Fibroblast of the aortic adventitia (primary cell): ENCODE data around the gene STRA6. TPM values are rescaled to one million over a fixed set of nuclear protein-coding genes. Genes with fewer than 3 reads are reported as not detected.

Experiments used
- DNase-seq: peaks from one replicate; pipeline ENCODE4 v3.0.0-alpha.2; 2010; ENCODE audit warnings: low read depth
- H3K4me3 ChIP-seq: 2 replicates; pipeline ENCODE4 v1.5.1; 2011; ENCODE audit warnings: low read depth, mild to moderate bottlenecking, control low read depth, low read length, moderate library complexity
- small RNA-seq: library from RNA; depleted of rRNA; stranded (forward); fragments of <200 nt; gene quantifications from one replicate; pipeline ENCODE3, GENCODE V24; 2012
- total RNA-seq: library from RNA; depleted of rRNA; stranded (reverse); fragments of >200 nt; gene quantifications from 2 replicates; pipeline ENCODE4 v1.2.3, GENCODE V29; 2012; ENCODE audit warnings: low replicate concordance
- TF ChIP-seq, protein P1 (sequence below): IDR thresholded peaks from 2 replicates; pipeline ENCODE4 v1.5.1; 2011; ENCODE audit warnings: mild to moderate bottlenecking, low read length, control low read depth, inconsistent platforms; ENCODE audit not compliant: insufficient read depth

STRA6 gene
- total RNA-seq, 1 donor, result 0.18 TPM

DNA sequence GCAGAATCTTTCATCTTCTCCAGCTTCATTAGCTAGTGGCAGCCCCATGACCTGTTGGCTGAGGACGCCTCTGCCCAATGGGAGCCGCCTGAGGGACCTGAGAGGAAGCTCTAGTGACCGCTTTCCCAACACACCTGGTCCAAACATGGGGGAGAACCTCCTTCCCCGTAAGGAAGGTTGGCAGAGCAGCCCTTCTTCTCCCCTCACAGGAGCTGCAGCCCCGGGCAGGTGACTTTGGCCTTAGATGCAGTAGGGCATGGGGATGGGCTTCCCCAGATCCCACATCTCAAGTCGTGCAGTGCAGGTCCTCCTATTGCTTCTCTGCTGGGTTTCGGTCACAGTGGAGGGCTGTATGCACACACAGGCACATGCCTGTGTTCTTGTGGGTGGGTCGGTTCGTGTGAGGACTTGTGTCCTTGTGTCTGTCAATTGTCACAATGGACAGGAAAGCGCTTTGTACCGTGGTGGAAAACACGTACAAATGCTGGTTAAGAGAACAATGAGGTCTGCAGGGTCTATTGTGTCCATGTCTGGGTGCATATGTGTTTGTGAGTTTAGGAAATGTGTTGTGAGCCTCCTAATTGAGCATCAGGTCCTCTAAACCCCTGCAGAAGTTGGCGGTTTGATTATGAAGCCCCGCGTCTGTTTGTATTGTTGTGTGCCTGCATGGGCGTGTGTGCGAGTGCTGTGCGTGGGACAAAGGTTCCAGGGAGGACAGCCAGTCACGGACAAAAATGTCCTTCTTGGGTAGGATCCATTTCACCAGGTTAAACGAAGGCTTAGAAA, 70.8 kb downstream of the STRA6 start:
- TF ChIP-seq, protein P1, sequence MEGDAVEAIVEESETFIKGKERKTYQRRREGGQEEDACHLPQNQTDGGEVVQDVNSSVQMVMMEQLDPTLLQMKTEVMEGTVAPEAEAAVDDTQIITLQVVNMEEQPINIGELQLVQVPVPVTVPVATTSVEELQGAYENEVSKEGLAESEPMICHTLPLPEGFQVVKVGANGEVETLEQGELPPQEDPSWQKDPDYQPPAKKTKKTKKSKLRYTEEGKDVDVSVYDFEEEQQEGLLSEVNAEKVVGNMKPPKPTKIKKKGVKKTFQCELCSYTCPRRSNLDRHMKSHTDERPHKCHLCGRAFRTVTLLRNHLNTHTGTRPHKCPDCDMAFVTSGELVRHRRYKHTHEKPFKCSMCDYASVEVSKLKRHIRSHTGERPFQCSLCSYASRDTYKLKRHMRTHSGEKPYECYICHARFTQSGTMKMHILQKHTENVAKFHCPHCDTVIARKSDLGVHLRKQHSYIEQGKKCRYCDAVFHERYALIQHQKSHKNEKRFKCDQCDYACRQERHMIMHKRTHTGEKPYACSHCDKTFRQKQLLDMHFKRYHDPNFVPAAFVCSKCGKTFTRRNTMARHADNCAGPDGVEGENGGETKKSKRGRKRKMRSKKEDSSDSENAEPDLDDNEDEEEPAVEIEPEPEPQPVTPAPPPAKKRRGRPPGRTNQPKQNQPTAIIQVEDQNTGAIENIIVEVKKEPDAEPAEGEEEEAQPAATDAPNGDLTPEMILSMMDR, result no peak
- no peak for DNase-seq
- H3K4me3 ChIP-seq, result no peak overlapping the region

DNA sequence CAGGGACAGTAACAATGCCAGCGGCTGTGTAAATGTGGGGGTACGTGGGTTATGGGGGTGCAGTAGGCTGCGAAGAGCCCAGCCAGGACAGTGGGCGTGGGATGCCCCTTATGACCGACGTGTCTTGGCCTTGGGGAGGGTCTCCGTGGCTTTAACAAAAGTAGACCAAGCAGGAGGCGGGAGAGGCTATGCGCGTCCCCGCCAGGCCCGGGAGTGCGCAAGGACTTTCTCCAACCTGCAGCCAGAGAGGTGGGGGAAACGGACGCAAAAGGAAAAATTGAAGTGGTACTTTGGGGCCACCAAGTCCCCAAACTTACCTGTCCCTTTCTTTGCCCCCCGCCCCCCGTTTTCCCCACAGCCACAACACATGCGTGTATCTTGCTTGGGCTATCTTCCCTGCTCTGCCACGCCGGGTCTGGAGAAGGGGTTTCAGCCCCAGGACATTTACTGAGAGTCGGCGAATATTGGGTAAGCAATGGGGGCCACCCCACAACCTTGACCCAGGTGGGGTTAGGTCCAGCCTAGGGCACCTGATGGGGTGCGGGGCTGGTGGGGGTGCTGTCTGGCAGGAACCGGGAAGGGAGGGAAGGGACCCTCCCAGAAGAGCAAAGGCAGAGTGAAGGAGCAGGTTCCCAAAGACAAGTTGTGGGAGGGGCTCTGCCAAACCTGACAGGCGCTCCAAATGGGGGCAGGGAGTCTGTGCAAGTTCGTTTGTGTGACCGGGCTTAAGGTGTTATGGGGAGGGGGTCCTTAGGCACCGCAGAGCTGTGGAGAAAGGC, 71.5 kb downstream of the STRA6 start:
- DNase-seq, result no peak
- no peak overlapping the region for H3K4me3 ChIP-seq
- TF ChIP-seq, protein P1, result no peak

DNA sequence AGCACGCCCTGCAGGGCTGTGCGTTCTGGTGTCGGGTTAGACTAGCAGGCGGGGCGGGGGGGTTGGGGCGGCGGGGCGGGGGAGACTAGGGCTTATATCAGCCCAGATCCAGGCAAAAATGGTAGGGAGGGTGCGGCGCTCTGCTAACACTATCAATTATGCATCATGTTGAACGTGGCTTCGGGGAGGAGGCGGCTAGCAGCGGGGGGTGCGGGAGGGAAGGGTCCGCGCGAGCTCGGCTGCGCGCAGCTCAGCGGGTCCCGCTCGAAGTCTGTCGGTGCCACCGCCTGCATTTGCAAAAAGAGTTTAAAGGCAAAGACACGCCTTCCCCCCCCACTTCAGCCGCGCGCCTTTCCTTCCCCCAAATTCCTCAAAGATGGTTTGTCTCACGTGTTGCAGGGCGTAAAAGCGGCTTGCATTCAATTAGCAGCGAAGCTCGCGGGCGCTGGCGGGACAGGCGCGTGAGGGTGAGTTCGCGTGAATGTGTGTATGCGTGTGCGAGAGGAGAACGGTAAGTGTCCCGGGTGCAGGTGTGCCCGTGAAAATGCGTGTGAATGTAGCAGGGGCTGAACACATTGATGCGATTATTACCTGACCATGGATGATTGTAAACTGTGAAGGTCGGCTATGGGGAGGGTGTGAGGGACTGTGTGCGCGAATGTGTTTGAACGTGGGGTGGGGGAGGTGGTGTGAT, 72.3 kb downstream of the STRA6 start, which contains the start of gene ISLR2:
ISLR2 (plus strand) TSS at position 432 of the 694 bp plus-strand sequence. CDS start 2,169 bp downstream, outside the sequence.
- TF ChIP-seq, protein P1, result no peak
- H3K4me3 ChIP-seq, result peak within 1 kb of the TSS; percentile 41
- peak; percentile 29 for DNase-seq

DNA sequence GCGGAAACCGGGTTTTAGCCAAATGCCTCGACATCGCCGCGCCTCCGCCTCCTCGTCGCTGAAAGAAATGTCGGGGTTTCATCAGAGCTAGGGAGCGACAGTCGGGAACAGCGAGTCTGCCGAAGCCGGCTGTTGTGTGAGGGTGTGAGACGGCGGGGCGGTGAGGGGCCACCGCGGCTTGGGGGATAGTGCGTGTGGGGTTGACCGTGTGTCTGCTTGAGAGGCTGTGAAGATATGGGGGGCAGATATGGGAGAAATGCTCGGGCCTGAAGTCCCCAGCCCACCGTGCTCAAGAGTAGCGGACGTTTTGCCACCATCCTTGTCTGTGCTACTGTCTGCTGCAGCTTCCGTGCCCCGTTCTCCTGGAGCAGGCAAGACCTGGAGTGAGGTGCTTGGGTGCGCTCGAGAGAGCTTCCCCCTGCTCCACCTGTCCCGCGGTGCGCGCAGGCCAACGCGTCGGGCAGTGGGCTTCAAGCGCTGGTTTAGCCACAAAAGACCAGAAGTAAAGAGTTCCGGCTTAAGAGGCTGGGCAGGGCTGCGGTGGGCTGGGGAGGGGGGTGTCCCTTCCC, 72.9 kb downstream of the STRA6 start:
- H3K4me3 ChIP-seq, result peak overlapping the region; percentile 41
- no peak for DNase-seq
- TF ChIP-seq, protein P1, result no peak

Small RNAs within 50 kb of the gene (small RNA-seq; reads per million reads assigned to genes)
- gene RF00017, result not detected

Other genes starting within 250 kb of the STRA6 start
- 6.8 and 19.0 TPM in 2 replicates for gene STOML1, start 210.5 kb downstream of the STRA6 start, total RNA-seq
- 29.3 and 31.9 TPM in 2 replicates for gene PML, start 208.1 kb downstream of the STRA6 start, total RNA-seq
- not detected in 2 replicates for gene GOLGA6A, start 120.2 kb downstream of the STRA6 start, total RNA-seq
- 0.36 and 0.90 TPM in 2 replicates for gene ISLR2, start 72.2 kb downstream of the STRA6 start, total RNA-seq
- gene ISLR, start 29.1 kb downstream of the STRA6 start, total RNA-seq, result 163 and 243 TPM in 2 replicates
- 0.09 TPM in 1 of 2 replicates, not detected in the other for gene CCDC33, start 33.5 kb upstream of the STRA6 start, total RNA-seq
- gene CYP11A1, start 164.9 kb upstream of the STRA6 start, total RNA-seq, result 0.33 and 0.90 TPM in 2 replicates
- 2.6 and 7.9 TPM in 2 replicates for gene SEMA7A, start 231.2 kb upstream of the STRA6 start, total RNA-seq